Measurements from ENCODE around the gene SCAPER.
"Not testable (repeated sequence)": the region's sequence is repeated elsewhere in the genome, so short reads cannot be mapped to it uniquely, and the experiment has no call there.

The SCAPER gene

GRCh38 chr15:76470691-76471090, 434.4 kb downstream of the SCAPER start:
- no peak for DNase-seq

- no peak for DNase-seq
Measured at GRCh38 chr15:76468722-76469121, 436.4 kb downstream of the SCAPER start.

- DNase-seq = no peak
Measured at GRCh38 chr15:76467136-76467535, 438.0 kb downstream of the SCAPER start.

GRCh38 chr15:76465728-76466127, 439.4 kb downstream of the SCAPER start:
- no peak for DNase-seq

- DNase-seq = no peak
Measured at GRCh38 chr15:76464247-76464646, 440.9 kb downstream of the SCAPER start.

GRCh38 chr15:76460871-76461270, 444.3 kb downstream of the SCAPER start:
- no peak for DNase-seq

GRCh38 chr15:76460347-76460746, 444.8 kb downstream of the SCAPER start:
- DNase-seq = no peak

- no peak for DNase-seq
Measured at GRCh38 chr15:76451540-76451939, 453.6 kb downstream of the SCAPER start.

- no peak for DNase-seq
Measured at GRCh38 chr15:76449455-76449854, 455.7 kb downstream of the SCAPER start.

- DNase-seq = no peak
Measured at GRCh38 chr15:76448755-76449154, 456.4 kb downstream of the SCAPER start.

- no peak for DNase-seq
Measured at GRCh38 chr15:76447728-76448441, 457.3 kb downstream of the SCAPER start.

GRCh38 chr15:76440441-76440840, 464.7 kb downstream of the SCAPER start:
- DNase-seq = no peak

GRCh38 chr15:76439542-76439941, 465.6 kb downstream of the SCAPER start:
- no peak for DNase-seq

GRCh38 chr15:76433798-76434400, 471.2 kb downstream of the SCAPER start:
- DNase-seq = no peak

GRCh38 chr15:76433036-76433435, 472.1 kb downstream of the SCAPER start:
- DNase-seq = not testable (repeated sequence)

- DNase-seq = no peak
Measured at GRCh38 chr15:76432604-76433003, 472.5 kb downstream of the SCAPER start.

GRCh38 chr15:76431971-76432370, 473.2 kb downstream of the SCAPER start:
- DNase-seq = no peak

- not testable (repeated sequence) for DNase-seq
Measured at GRCh38 chr15:76430711-76431110, 474.4 kb downstream of the SCAPER start.

- no peak for DNase-seq
Measured at GRCh38 chr15:76429661-76430060, 475.5 kb downstream of the SCAPER start.

GRCh38 chr15:76426941-76427340, 478.2 kb downstream of the SCAPER start:
- DNase-seq = no peak

GRCh38 chr15:76418352-76419140, 486.6 kb downstream of the SCAPER start:
- DNase-seq = no peak

- no peak for DNase-seq
Measured at GRCh38 chr15:76401285-76401684, 503.9 kb downstream of the SCAPER start.

- DNase-seq = peak; percentile 92
Measured at GRCh38 chr15:76398317-76399104, 506.6 kb downstream of the SCAPER start.
